ENCODE measurements around the gene ACTN4. TPM values are rescaled to one million over a fixed set of nuclear protein-coding genes. Genes with fewer than 3 reads are reported as not detected.

The ACTN4 gene
- total and polyA plus RNA-seq, 2 experiments from 2014 or later, result 68.9 to 427 TPM

DNA sequence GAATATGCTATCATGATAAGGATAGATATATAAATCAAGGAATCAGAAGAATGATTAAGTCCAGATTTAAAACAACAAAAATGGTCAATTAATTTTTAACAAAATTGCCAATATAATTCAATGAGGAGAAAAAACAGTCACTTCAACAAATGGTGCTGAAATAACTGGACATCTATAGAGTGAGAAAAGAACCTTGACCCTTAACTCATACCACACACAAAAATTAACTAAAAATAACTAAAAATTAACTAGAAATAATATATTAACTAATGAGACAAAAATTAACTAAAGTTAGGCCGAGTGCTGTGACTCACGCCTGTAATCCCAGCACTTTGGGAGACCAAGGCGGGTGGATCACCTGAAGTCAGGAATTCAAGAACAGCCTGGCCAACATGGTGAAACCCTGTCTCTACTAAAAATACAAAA, 116.4 kb downstream of the ACTN4 start (continued):
- TF ChIP-seq, protein P1, sequence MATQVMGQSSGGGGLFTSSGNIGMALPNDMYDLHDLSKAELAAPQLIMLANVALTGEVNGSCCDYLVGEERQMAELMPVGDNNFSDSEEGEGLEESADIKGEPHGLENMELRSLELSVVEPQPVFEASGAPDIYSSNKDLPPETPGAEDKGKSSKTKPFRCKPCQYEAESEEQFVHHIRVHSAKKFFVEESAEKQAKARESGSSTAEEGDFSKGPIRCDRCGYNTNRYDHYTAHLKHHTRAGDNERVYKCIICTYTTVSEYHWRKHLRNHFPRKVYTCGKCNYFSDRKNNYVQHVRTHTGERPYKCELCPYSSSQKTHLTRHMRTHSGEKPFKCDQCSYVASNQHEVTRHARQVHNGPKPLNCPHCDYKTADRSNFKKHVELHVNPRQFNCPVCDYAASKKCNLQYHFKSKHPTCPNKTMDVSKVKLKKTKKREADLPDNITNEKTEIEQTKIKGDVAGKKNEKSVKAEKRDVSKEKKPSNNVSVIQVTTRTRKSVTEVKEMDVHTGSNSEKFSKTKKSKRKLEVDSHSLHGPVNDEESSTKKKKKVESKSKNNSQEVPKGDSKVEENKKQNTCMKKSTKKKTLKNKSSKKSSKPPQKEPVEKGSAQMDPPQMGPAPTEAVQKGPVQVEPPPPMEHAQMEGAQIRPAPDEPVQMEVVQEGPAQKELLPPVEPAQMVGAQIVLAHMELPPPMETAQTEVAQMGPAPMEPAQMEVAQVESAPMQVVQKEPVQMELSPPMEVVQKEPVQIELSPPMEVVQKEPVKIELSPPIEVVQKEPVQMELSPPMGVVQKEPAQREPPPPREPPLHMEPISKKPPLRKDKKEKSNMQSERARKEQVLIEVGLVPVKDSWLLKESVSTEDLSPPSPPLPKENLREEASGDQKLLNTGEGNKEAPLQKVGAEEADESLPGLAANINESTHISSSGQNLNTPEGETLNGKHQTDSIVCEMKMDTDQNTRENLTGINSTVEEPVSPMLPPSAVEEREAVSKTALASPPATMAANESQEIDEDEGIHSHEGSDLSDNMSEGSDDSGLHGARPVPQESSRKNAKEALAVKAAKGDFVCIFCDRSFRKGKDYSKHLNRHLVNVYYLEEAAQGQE (IDR thresholded peaks at IDR 0.05; ENCODE audit: unreplicated experiment), result no peak
- TF ChIP-seq CREB1 (CRISPR knock-in tag; IDR thresholded peaks at IDR 0.05; ENCODE audit: low read depth), result no peak
- TF ChIP-seq ZNF114 (CRISPR knock-in tag; IDR thresholded peaks at IDR 0.05), result no peak
- TF ChIP-seq, protein P2, sequence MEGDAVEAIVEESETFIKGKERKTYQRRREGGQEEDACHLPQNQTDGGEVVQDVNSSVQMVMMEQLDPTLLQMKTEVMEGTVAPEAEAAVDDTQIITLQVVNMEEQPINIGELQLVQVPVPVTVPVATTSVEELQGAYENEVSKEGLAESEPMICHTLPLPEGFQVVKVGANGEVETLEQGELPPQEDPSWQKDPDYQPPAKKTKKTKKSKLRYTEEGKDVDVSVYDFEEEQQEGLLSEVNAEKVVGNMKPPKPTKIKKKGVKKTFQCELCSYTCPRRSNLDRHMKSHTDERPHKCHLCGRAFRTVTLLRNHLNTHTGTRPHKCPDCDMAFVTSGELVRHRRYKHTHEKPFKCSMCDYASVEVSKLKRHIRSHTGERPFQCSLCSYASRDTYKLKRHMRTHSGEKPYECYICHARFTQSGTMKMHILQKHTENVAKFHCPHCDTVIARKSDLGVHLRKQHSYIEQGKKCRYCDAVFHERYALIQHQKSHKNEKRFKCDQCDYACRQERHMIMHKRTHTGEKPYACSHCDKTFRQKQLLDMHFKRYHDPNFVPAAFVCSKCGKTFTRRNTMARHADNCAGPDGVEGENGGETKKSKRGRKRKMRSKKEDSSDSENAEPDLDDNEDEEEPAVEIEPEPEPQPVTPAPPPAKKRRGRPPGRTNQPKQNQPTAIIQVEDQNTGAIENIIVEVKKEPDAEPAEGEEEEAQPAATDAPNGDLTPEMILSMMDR (conservative IDR thresholded peaks at IDR 0.05; ENCODE audit: low read depth in 2 of 2), result no peak
- TF ChIP-seq NANOG (IDR thresholded peaks at IDR 0.05; ENCODE audit: borderline replicate concordance), result no peak
- TF ChIP-seq ZNF331 (CRISPR knock-in tag; IDR thresholded peaks at IDR 0.05; ENCODE audit: low read depth), result no peak

DNA sequence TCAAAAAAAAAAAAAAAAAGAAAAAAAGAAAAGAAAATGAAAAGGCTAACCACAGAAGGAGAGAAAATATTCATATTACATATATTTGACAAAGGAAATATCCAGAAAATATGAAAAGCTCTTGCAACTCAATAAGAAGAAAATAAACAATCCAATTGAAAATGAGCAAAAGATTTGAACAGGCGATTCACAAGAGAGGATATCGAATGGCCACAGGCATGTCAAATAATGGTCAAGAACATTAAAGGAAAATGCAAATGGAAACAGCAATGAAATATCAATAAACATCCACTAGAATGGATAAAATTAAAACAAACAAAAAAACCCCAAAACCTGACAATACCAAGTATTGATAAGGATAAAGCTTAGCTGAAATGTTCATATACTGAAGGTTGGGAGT, 117.8 kb downstream of the ACTN4 start:
- DNase-seq (ENCODE audit: low spot score), result no peak
- no peak overlapping the region for H3K4me3 Mint-ChIP-seq
- H3K36me3 ChIP-seq (ENCODE audit: insufficient read depth), result no peaks in the 10 kb centered on the region
- no peak overlapping the region for H3K27ac ChIP-seq (ENCODE audit: low read depth)
- H4K20me1 ChIP-seq (replicated peaks; ENCODE audit: insufficient read depth), result no peaks in the 10 kb centered on the region
- peaks cover 4% of the 10 kb centered on the region; the same call in 2 of the 3 replicates for H3K4me1 Mint-ChIP-seq
- no peak overlapping the region for H3K27ac Mint-ChIP-seq
- H3K9me2 ChIP-seq (ENCODE audit: insufficient read depth), result no peaks in the 10 kb centered on the region
- H3K36me3 Mint-ChIP-seq (ENCODE audit: low read depth), result no peaks in the 10 kb centered on the region; the same call in 2 of the 3 replicates
- H3K9me3 Mint-ChIP-seq, result no peaks in the 10 kb centered on the region
- 0 out of 2 replicates have a peak, but pooled peaks cover 4% of the 10 kb centered on the region for H3K27me3 ChIP-seq (ENCODE audit: insufficient read depth)
- ATAC-seq, result no peak
- H3K4me3 ChIP-seq, result no peak overlapping the region
- H3K79me2 ChIP-seq (replicated peaks; ENCODE audit: insufficient read depth), result no peaks in the 10 kb centered on the region
- H3K4me1 ChIP-seq (ENCODE audit: insufficient read depth), result no peaks in the 10 kb centered on the region
- no peak overlapping the region for H2AFZ ChIP-seq
- H3K27me3 Mint-ChIP-seq (ENCODE audit: insufficient read depth, low read depth, poor library complexity), result peaks cover 3% of the 10 kb centered on the region
- peaks cover 4% of the 10 kb centered on the region; the same call in 1 of the 2 replicates for H3F3A ChIP-seq (replicated peaks; ENCODE audit: low read depth)
- no peak overlapping the region for H3K4me2 ChIP-seq
- TF ChIP-seq EZH2 (IDR thresholded peaks at IDR 0.05; ENCODE audit: low read depth, unreplicated experiment) (no peak), ZNF331 (CRISPR knock-in tag; IDR thresholded peaks at IDR 0.05; ENCODE audit: low read depth) (no peak), EZH2phosphoT487 (IDR thresholded peaks at IDR 0.05; ENCODE audit: unreplicated experiment) (no peak), POLR2AphosphoS5 (IDR thresholded peaks at IDR 0.05; ENCODE audit: low read depth) (no peak), ZNF114 (CRISPR knock-in tag; IDR thresholded peaks at IDR 0.05) (no peak), NANOG (IDR thresholded peaks at IDR 0.05; ENCODE audit: borderline replicate concordance) (no peak)
- TF ChIP-seq, protein P2 (conservative IDR thresholded peaks at IDR 0.05; ENCODE audit: low read depth in 2 of 2), result no peak
- TF ChIP-seq, protein P3, sequence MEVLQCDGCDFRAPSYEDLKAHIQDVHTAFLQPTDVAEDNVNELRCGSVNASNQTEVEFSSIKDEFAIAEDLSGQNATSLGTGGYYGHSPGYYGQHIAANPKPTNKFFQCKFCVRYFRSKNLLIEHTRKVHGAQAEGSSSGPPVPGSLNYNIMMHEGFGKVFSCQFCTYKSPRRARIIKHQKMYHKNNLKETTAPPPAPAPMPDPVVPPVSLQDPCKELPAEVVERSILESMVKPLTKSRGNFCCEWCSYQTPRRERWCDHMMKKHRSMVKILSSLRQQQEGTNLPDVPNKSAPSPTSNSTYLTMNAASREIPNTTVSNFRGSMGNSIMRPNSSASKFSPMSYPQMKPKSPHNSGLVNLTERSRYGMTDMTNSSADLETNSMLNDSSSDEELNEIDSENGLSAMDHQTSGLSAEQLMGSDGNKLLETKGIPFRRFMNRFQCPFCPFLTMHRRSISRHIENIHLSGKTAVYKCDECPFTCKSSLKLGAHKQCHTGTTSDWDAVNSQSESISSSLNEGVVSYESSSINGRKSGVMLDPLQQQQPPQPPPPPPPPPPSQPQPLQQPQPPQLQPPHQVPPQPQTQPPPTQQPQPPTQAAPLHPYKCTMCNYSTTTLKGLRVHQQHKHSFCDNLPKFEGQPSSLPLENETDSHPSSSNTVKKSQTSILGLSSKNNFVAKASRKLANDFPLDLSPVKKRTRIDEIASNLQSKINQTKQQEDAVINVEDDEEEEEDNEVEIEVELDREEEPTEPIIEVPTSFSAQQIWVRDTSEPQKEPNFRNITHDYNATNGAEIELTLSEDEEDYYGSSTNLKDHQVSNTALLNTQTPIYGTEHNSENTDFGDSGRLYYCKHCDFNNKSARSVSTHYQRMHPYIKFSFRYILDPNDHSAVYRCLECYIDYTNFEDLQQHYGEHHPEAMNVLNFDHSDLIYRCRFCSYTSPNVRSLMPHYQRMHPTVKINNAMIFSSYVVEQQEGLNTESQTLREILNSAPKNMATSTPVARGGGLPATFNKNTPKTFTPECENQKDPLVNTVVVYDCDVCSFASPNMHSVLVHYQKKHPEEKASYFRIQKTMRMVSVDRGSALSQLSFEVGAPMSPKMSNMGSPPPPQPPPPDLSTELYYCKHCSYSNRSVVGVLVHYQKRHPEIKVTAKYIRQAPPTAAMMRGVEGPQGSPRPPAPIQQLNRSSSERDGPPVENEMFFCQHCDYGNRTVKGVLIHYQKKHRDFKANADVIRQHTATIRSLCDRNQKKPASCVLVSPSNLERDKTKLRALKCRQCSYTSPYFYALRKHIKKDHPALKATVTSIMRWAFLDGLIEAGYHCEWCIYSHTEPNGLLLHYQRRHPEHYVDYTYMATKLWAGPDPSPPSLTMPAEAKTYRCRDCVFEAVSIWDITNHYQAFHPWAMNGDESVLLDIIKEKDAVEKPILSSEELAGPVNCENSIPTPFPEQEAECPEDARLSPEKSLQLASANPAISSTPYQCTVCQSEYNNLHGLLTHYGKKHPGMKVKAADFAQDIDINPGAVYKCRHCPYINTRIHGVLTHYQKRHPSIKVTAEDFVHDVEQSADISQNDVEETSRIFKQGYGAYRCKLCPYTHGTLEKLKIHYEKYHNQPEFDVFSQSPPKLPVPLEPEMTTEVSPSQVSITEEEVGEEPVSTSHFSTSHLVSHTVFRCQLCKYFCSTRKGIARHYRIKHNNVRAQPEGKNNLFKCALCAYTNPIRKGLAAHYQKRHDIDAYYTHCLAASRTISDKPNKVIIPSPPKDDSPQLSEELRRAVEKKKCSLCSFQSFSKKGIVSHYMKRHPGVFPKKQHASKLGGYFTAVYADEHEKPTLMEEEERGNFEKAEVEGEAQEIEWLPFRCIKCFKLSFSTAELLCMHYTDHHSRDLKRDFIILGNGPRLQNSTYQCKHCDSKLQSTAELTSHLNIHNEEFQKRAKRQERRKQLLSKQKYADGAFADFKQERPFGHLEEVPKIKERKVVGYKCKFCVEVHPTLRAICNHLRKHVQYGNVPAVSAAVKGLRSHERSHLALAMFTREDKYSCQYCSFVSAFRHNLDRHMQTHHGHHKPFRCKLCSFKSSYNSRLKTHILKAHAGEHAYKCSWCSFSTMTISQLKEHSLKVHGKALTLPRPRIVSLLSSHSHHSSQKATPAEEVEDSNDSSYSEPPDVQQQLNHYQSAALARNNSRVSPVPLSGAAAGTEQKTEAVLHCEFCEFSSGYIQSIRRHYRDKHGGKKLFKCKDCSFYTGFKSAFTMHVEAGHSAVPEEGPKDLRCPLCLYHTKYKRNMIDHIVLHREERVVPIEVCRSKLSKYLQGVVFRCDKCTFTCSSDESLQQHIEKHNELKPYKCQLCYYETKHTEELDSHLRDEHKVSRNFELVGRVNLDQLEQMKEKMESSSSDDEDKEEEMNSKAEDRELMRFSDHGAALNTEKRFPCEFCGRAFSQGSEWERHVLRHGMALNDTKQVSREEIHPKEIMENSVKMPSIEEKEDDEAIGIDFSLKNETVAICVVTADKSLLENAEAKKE (CRISPR knock-in tag; IDR thresholded peaks at IDR 0.05), result no peak

Data from GM23338 (cell line).